GM12874 (cell line): ENCODE measurements around the gene SLC9A4.

ENCODE experiments used
- CTCF ChIP-seq: IDR thresholded peaks from 2 replicates; pipeline ENCODE4 v1.5.1; 2011; ENCODE audit warnings: low read depth, mild to moderate bottlenecking, control low read depth, low read length, moderate library complexity; ENCODE audit not compliant: insufficient read depth

SLC9A4 gene

DNA sequence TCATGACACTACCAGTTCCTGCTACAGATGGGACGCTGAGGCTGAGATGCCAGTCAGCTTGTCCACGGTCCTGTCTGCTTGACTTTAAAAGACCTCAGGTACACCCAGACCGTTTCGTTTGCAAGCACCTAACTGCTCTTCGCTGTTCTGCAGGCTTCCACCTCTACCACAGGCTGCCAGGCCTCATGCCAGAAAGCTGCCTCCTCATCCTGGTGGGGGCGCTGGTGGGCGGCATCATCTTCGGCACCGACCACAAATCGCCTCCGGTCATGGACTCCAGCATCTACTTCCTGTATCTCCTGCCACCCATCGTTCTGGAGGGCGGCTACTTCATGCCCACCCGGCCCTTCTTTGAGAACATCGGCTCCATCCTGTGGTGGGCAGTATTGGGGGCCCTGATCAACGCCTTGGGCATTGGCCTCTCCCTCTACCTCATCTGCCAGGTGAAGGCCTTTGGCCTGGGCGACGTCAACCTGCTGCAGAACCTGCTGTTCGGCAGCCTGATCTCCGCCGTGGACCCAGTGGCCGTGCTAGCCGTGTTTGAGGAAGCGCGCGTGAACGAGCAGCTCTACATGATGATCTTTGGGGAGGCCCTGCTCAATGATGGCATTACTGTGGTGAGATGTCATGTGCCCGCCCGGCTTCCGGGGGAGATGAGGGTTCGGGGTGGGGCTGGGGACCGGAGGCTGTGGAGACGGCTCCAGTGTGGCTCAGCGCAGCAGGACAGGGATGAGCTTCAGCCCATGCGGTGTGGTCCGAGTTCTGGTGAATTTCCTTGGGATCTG, 5.9 kb downstream of the SLC9A4 start:
- no peak for TF ChIP-seq CTCF

DNA sequence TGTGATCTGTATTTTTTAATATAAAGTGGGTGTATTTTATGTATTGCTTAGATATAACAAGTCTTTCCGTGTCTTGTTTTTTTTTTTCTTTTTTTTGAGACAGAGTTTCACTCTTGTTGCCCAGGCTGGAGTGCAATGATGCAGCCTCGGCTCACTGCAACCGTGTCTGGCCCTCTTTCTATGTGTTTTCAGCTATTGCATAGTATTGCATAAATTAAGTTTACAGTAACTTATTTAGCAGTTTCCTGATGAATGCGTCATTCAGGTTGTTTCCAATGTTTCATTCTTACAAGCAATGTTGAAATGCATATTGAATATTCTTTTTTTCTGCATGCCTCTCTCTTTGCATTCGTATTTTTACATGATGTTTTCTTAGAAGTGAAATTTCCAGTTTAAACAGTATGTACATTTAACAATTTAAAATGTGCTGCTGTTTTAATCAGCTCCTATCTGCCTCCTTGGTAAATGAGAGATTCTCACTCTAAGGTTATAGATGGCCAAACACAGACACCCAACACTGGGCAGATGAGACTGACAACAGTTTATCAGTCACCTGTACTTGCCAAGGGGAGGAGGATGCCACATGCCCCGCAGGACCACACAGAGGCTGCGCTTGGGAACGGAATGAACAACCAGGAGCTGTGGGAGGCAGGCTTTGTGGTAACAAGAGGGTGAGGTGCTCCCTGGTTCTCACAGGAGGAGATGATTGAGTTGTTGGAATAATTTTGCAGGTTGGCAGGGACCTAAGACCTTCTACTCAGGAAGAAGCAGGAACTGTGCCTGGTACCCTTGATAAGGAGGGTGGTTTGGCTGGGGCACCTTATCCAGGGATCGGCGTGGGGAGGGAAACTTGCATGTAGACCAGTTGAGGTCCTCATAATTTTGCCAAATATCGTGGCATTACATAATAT, 7.5 kb downstream of the SLC9A4 start:
- TF ChIP-seq CTCF: no peak

DNA sequence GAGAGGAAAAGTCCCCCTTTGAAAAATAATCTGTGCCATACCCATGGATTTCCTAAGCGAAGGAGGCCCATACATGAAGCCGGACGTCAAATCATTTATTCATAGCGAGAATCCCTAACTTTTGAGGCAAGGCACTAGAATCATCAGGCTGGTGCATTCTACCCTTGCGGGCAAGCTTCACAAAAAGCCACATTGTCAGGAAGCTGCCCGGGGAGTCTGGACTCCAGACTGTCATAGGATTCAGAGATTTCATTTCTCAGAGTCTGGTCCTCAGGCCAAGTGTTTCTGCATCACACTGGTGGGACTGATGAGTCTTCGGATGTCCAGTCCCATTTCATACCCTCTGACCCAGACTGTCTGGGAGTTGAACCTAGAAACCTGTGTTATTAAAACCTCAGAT, 8.9 kb downstream of the SLC9A4 start:
- TF ChIP-seq CTCF: no peak

- TF ChIP-seq CTCF: no peak
Observed at GRCh38 chr2:102483086-102483485, 10.1 kb downstream of the SLC9A4 start.

GRCh38 chr2:102484310-102485061, 11.5 kb downstream of the SLC9A4 start:
- TF ChIP-seq CTCF: no peak

DNA sequence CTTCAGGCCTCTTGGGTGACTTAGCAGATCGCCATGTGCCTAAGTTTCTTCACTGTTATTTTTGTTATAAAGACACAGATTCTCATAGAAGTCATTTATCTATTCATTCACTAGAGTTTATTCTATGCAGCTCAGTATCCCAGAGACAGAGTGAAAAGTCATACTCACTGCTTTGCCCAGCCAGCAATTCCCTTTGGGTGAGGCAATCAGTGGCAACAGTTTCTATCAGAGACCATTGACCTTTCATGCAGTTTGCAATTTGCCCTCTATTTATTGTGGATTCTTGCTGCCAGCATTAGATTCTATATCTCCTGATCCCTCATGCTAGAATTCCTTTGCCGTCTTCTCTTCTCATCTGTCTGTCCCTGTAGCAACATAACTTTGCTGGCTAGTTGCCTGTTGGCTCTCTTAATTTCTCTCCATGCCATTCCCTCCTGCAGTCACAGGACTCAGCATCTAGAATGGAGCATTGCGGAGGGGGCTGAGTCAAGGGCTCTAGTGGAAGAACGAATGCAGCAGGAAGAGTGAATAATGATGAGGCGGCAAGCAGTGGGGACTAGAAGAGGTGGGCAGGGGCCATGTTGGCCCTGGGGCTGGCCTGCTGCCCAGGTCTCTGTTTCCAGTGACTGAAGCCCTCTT, 12.2 kb downstream of the SLC9A4 start:
- no peak for TF ChIP-seq CTCF
